AG04449 (cell line): ENCODE data around the gene MMS22L.

Experiments used
- CTCF ChIA-PET: fragments of 350-600 bp; formaldehyde crosslinking; extraction: SDS; loops from one replicate; lab custom pipeline; 2021; ENCODE audit warnings: antibody characterized with exemption; lab: Yijun Ruan, JAX
- POLR2A ChIA-PET: fragments of 400-600, 350-600 bp; formaldehyde crosslinking; extraction: SDS; loops from one replicate; lab custom pipeline; 2020; ENCODE audit warnings: antibody characterized with exemption, inconsistent platforms; lab: Yijun Ruan, JAX
- DNase-seq: peaks from one replicate; pipeline ENCODE4 v3.0.0-alpha.2; 2010; ENCODE audit warnings: low read depth, low spot score
- H3K4me3 ChIP-seq: 2 replicates; pipeline ENCODE4 v1.5.1; 2011; ENCODE audit warnings: low read depth, mild to moderate bottlenecking, control low read depth, low read length
- CTCF ChIP-seq: IDR thresholded peaks from one replicate; pipeline ENCODE4 v1.5.1; 2011; ENCODE audit warnings: mild to moderate bottlenecking, moderate library complexity, low read length, control low read depth, inconsistent platforms; ENCODE audit not compliant: insufficient read depth; ENCODE audit errors: missing control alignments

MMS22L gene

GRCh38 chr6:97218912-97219311, 64.1 kb downstream of the MMS22L start:
- POLR2A ChIA-PET: no interaction called here
- DNase-seq: no peak
- CTCF ChIA-PET: interaction anchor here (0.7 to 2.2 kb wide), 5 partner anchors 9 to 173 kb away, joined by 3 to 7 read pairs (median 4); no protein-coding TSS in a partner anchor
- H3K4me3 ChIP-seq: no peak overlapping the region
- TF ChIP-seq CTCF: no peak

DNA sequence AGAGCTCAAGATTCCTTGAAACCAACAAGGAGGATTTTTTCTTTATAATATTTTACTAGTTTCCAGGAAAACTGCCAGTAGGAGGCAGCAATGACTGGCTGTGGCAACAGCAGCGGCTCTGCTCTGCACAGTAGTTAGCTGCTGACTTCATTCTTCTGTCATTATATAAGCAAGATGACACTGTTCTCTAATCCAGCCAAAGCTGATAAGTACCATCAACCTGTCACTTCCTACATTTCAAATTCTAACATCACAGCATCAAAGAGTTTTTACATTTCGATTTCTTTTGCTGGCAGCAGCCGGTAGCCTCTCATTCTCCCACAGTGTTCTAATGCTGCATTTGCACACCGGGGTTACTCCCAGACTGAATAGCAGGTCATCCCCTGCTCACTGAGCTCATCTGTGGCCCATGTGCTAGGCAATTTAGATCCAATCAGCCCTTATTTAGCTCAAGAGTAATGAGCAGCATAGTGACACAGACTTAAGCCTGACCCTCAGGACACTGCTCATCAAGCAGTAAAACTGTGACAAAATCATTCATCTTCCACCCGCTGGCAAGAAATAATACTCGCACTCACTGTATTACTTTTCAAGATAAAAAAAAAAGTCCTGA, 67.8 kb downstream of the MMS22L start:
- ChIA-PET CTCF (interaction anchor here (0.6 to 4.9 kb wide), 35 partner anchors 8 to 587 kb away, joined by 3 to 65 read pairs (median 5); partner anchors contain the start of gene MMS22L), POLR2A (no interaction called here)
- DNase-seq: peak; percentile 26
- no peak overlapping the region for H3K4me3 ChIP-seq
- TF ChIP-seq CTCF: peak; percentile 56

DNA sequence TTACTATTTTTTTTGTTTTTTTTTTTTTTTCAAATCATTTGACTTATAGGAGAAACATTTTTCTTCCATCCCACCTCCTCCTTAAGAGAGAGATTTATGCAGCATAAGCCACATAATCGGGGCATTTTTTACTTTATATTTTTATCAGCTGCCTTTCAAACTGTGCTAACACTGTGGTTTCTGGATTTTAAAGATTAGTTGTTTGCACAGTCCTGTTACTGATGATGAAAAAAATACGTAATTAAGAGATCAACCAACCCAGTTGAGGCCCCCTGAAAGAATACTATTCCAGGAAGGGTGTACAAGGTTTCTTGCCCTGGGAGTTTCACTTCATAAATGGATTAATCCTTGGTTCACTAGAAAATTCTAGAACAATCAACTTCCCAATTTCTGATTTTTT, 68.3 kb downstream of the MMS22L start:
- CTCF ChIA-PET: interaction anchor here (0.6 to 4.9 kb wide), 31 partner anchors 9 to 330 kb away, joined by 3 to 65 read pairs (median 5); partner anchors contain the start of gene MMS22L
- POLR2A ChIA-PET: no interaction called here

DNA sequence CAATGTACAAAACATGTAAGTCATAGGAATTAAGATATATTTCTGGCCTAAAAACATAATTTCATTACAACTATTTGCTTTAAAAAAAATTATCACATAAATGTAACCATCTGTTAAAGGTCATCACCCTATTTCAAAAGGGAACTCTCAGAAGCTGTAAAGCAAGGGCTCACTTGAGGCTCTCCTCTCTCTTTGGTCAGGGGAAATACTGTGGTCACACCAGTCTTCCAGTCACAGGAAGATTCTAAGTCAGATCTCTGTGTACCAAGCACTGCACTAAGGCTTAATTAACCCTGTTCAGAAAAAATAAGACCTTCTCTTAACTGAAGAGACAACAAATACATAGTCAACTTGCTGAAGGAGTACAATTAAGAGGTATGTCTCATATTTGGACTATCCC, 75.6 kb downstream of the MMS22L start:
- CTCF ChIA-PET: interaction anchor here (1.1 to 5.4 kb wide), 4 partner anchors 7 to 309 kb away, joined by 3 to 54 read pairs (median 5); no protein-coding TSS in a partner anchor
- no peak overlapping the region for H3K4me3 ChIP-seq
- no peak for DNase-seq
- POLR2A ChIA-PET: no interaction called here
- TF ChIP-seq CTCF: no peak

More for the DNA sequence above, 68.3 kb downstream of the MMS22L start:
- TF ChIP-seq CTCF: no peak
- DNase-seq: no peak
- H3K4me3 ChIP-seq: no peak overlapping the region

DNA sequence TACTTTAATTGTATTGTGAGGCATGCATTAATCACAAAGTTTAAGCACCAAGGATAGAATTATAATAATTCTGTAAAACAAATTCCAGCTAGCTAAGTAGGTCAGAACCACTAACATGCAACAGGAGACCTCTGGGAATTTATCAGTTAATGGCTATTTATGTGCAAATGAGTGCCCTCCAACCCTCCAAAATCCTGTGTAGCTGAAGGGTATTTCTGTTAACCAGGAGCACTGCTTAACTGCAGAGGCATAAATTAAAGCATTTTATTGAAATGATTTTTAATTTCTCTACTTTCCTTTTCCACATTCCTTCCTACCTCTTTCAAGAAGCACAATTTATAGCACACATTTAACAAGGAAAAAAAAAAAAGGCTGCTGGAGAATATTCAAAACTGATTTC, 77.0 kb downstream of the MMS22L start:
- POLR2A ChIA-PET: no interaction called here
- no peak for TF ChIP-seq CTCF
- H3K4me3 ChIP-seq: no peak overlapping the region
- DNase-seq: no peak
- CTCF ChIA-PET: interaction anchor here (1.4 to 5.4 kb wide), 2 partner anchors 9 to 17 kb away, joined by 4 to 54 read pairs; no protein-coding TSS in a partner anchor

GRCh38 chr6:97203343-97203742, 79.7 kb downstream of the MMS22L start:
- DNase-seq: no peak
- TF ChIP-seq CTCF: no peak
- H3K4me3 ChIP-seq: no peak overlapping the region
- POLR2A ChIA-PET: no interaction called here
- CTCF ChIA-PET: interaction anchor here (1.1 to 5.4 kb wide), 4 partner anchors 11 to 17 kb away, joined by 3 to 54 read pairs (median 11); no protein-coding TSS in a partner anchor
